DLD1 (cell line): ENCODE data around the gene MLF2.

Experiments used
- in situ Hi-C: cut with HindIII; loops from 2 replicates; pipeline ENCODE4 v1.10.0; 2017; ENCODE audit warnings: low sequenced_read_pairs

MLF2 gene

DNA sequence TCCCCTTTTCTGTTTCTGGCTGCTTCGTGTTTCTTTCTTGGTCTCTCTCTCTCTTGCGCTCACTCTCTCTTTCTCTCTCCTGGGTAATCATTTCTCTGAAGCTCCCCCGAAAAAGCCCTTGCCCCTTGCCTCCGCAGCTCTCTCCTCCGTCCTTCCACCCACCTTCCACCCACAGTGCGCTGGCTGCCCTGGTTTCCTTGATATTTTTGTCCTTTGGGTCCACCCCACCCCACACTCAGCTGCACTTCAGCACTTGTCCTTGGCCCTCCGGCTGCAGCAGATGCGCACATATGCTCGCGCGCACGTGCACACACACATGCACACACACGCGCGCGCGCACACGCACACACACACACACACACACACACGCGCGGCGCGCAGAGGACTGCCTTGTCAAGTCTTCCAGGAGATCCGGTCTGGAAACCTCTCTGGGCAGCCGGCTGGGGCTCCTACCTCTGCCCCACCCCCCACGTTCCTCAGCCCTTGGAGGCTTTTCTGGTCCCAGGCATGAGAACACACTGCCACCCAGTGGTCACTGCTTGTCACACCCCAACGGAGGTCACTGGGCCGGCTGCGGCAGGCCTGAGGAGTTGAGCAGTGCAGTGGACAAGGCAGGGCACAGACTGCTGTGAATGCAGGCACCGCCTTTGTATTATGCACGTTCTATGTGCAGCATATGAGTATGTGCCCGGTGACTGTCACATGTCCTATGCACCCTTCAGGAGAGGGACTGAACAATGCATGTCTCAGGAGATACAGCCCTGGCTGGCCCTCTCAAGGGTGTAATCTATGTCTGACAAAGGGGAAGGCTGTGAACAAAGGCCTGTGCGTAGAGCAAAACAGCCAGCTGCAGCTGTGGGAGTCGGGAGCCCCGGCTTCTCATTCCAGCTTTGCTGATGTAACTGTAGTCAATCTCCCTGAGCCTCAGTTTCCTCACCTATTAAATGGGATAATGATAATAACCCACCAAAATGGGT, 25.9 kb upstream of the MLF2 start:
- in situ Hi-C loops = no loop called here

DNA sequence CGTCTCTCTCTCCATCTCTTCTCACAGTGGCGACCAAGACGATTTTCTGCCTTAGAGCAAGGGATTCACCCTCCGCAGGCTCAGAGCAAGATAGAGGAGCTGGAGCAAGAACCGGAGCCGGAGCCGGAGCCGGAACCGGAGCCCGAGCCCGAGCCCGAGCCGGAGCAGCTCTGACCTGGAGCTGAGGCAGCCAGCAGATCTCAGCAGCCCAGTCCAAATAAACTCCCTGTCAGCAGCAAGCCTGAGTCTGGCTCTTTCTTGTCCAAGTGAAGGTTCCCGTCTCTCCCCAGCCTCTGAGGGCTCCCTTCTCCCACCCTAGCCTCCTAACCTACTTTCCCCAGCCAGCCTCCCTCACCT, 25.3 kb upstream of the MLF2 start:
- in situ Hi-C loops = no loop called here

DNA sequence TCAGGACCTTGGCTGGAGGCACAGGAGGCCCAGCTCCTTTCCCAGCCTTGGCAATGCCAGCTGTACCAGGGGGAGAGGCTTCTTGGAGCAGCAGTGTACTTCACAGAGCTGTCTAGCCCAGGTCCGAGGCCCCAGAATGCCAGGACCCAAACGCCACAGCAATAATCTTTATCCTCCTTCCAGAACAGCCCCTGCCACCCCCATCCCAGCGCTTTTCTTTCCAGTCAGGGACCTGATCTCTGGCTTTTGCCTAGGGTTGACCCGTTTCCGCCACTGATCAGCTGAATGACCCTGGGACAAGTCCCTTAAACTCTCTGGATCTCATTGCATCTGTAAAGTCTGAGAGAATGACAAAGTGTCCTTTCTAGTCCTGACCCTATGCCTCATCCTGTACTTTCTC, 24.4 kb upstream of the MLF2 start:
- in situ Hi-C loops = no loop called here

DNA sequence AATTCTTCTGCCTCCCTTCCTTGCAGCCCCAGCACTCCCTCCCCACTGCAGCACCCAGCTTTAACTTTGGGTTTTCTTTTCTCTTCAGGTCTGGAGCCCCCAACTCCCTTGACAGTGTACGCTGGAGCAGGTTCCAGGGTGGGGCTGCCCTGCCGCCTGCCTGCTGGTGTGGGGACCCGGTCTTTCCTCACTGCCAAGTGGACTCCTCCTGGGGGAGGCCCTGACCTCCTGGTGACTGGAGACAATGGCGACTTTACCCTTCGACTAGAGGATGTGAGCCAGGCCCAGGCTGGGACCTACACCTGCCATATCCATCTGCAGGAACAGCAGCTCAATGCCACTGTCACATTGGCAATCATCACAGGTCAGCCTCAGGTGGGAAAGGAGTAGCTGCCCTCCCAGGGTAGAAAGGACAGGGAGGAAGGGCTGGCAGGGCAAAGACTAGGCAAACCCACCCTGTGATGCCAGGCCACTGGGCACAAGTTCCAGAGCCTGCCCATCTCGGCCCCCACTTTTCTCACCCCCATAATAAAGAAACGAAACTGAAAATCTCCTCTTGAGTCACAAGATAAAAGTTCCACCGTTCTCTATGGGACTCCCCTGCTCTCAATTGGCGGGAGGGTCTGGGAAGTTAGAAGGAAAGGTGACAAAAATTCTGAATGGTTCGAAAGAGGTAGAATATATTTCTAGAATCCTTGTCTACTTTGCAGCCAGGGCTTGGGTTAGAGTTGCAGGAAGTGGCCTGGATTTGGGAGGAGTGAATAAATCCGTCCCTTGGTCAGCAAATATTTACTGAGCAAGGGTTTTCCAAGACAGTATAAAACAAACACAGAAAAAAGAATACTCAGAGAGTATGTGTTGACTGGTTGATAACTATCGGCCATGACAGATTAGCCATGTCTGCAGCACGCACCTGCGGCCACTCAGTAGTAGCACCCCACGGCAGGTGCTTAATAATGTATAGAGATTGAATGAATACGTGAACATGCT, 22.5 kb upstream of the MLF2 start:
- in situ Hi-C loops = no loop called here

DNA sequence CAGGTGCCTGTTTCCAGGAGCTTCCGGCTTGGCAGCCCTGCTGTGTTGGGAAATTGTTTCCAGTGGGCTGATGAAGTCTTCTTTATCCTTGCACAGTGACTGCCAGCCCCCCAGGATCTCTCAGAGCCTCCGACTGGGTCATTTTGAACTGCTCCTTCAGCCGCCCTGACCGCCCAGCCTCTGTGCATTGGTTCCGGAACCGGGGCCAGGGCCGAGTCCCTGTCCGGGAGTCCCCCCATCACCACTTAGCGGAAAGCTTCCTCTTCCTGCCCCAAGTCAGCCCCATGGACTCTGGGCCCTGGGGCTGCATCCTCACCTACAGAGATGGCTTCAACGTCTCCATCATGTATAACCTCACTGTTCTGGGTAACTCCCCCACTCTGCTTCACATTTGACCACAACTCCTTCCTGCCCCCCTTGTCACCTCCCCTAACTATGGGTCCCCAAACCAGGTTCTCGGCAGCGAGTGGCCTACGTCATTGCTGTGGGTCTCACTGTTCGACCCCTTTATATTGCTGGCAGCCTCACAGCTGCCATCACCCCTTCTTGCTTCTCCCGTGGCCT, 21.6 kb upstream of the MLF2 start:
- in situ Hi-C loops = no loop called here

DNA sequence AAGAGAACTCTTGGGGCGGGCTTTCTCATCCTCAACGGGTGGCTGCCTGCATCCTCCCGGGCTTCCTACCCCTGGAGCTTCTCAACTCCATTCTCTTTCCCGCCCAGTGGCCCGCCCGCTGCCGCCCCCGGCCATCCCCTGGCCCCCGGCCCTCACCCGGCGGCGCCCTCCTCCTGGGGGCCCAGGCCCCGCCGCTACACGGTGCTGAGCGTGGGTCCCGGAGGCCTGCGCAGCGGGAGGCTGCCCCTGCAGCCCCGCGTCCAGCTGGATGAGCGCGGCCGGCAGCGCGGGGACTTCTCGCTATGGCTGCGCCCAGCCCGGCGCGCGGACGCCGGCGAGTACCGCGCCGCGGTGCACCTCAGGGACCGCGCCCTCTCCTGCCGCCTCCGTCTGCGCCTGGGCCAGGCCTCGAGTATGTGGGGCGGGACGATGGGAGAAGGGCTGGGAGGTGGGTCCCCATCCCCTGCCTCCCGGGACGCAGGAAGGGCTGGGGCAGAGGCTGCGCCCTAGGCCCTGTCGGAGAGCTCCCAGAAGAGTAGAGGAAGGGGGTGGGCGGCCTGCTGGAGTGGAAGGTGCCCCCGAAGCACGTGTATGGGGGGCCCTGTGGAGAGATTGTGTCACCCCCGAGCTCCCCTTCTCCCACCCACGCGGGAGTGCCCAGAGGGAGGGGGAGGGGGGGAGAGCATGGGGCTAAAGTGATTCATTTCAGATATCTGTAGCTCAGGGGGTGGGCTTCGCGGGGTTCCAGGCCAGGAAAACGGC, 20.8 kb upstream of the MLF2 start:
- in situ Hi-C loops = no loop called here

DNA sequence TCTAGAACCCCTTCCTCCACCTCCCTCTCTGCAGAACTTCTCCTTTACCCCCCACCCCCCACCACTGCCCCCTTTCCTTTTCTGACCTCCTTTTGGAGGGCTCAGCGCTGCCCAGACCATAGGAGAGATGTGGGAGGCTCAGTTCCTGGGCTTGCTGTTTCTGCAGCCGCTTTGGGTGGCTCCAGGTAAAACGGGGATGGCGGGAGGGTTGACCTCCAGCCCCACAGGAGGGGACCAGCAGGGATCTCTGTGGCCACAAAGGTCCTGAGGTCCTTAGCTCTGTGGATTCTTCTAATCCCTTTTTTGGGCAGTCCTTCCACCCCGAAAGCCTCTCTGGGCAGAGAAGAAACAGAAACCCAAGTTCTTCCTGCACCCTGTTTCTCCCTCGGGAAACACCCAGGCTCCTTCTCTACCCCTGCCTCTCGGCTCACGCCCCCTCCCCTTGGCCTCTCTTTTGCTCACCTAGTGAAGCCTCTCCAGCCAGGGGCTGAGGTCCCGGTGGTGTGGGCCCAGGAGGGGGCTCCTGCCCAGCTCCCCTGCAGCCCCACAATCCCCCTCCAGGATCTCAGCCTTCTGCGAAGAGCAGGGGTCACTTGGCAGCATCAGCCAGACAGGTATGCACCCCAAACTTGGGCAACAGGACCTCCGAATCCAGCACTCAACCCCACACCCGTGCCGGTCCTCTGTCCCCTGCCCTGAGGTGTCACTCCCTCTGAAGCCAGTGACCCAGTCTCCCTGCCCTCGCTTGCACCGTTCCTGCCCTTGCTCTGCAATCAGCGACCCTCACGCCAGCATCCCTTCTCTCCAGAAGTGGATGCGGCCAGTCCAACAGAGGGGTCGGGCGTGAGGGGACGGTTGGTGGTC, 20.0 kb upstream of the MLF2 start:
- in situ Hi-C loops = no loop called here

DNA sequence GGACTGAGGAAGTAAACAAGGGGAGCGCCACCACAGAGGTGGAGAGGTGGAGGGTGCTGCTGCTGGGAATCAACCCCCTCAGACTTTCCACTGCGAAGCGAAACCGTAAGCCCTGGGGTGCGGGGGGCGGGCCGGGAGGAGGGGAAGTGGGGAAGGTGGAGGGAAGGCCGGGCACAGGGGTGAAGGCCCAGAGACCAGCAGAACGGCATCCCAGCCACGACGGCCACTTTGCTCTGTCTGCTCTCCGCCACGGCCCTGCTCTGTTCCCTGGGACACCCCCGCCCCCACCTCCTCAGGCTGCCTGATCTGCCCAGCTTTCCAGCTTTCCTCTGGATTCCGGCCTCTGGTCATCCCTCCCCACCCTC, 19.4 kb upstream of the MLF2 start, which contains the start of gene LAG3:
LAG3 (plus strand) TSS at position 190 of the 365 bp plus-strand sequence. CDS start 333 bp downstream, outside the sequence.
- in situ Hi-C loops = no loop called here

DNA sequence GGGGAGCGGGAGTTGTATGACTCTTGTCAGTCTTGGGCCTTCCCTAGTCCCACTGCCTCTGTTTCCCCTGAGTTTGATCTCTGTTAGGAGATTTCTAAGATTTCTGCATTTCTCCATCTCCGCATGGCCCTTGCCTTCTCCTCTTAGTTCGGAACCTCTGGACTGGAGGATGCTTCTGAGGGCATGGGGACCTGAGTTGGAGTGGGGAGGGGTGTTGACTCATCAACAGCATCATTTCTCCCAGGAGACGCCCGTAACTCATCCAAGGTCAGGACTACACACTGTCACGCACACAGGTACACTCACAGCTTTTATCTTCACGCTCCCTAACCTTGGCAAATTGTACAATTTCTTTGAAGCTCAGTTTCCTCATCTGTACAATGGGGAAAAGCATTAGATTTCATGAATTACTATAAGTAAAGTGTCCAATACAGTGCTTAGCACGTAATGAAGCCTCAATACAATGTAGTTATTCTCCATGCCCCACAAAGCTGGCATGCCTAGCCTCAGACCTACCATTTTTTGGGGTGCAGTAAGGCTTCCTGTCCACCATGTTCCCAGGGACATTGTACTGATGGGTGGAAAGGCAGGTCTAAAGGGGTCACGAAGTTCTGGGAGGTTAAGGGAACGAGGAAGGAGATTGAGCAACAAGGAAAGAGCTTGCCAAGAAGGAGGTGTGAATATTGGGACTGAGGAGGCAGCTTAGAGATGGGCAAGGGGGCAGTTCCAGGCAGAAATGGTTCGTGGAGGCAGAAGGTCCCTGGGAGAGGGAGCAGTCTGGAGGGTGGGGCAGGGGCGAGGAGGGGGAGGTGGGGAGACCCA, 18.8 kb upstream of the MLF2 start:
- in situ Hi-C loops = no loop called here

DNA sequence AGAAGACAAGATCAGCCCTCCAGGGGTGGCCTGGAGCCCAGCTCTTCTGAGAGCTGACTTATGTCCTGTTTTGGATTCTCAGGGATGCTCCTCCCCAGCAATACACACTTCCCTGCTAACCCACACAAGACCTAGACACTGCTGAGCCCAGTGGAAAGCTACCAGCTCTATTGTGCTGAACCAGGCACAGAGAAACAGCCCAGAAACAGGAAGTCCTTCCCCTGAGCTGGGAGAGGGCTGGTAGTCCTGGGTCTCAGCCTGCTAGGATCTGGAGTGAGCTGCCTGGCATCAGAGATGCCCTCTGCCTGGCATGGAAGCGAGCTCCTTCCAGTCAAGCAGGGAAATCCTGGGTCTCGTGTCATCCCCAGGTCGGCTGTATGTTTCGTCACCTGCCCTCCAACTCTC, 18.2 kb upstream of the MLF2 start:
- in situ Hi-C loops = no loop called here

DNA sequence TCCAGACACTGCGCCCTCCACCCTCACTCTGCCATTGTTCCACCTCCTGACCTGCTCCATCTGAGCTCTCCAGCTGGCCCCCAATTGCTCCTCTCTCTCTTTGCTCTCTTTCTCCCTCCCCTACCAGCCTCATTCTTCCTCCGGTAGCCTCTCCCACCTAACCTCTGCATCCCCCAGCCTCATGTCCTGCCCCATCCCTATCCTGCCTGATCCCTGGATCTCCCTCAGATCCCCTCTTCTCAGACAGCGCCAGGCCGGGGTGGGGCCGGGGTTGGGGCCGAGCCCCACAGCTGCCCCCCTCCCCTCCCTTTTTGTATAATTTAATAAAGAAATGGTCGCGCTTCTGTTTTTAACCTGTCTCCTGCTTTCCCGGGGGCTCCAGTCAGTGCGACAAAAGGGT, 17.7 kb upstream of the MLF2 start:
- in situ Hi-C loops = no loop called here

DNA sequence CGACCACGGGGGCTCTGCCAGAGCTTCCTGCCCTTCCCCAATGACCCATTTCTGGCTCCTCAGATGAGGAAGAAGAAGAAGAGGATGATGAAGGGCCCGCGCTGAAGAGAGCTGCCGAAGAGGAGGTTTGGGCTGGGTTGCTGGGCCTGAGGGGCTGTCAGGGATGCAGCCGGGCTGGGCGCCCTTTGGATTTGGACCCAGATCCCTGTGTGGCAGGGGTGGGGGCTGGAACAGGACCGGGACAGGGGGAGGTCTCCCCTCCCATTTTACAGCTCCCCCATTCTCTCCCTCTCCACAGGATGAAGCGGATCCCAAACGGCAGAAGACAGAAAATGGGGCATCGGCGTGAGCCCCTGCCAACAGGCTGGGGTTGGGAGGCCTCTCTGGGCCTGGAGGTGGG, 17.2 kb upstream of the MLF2 start:
- in situ Hi-C loops = no loop called here

DNA sequence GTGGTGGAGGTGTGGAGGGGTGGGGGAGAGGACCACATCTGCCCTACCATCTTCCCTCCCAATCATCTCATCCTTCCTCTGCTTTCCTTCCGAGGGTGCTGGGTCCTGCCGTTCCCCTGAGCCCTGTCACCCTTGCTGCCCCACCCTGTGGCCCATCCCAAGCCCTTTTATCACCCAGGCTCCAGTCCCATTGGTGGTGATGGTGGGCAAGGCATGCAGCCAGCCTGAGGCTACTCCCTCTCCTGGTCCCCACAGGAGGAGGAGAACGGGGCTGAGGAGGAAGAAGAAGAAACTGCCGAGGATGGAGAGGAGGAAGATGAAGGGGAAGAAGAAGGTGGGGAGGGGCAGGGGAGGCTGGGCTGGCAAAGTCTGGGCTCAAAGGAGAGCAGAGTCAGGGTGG, 16.7 kb upstream of the MLF2 start:
- in situ Hi-C loops = no loop called here

DNA sequence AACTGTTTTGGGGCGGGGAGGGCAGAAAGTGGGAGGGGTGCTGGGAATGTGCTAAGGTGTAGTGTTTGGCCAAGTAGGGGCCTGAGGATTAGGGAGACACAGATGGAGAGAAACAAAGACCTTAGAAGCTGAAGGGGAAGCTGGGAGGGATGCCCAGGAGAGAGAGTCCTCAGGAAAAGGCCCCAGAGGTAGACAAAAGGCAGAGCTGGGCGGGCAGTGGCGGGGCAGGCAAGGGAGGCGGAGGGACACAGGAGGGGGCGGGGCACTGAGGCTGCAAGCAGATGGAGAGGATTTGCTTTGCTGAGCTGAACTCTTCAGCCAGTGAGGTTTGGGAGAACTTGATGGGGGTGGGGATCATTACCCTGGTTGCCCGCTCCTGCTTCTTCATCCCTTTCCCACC, 16.0 kb upstream of the MLF2 start:
- in situ Hi-C loops = no loop called here

DNA sequence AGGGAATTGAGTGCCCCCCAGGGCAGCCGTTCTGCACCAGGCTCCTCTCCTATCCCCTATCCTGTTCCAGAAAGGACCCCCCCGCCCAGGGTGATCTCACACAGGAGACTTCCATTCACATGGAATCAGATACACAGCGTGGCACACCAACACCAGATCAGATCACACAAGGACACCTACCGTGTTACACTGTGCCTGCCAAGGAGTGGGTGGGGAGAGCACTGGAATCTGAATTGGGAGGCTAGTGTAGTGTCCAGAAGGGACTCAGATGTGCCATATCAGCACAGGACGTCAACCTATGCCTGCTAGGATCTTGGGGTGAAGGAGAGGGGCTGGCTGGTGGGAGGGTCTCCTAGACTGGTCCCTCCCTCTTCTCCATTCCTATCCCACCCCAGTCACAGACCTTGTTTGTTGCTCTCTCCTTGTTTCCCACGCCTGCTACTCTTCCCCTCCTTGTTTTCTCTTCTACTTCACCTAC, 15.5 kb upstream of the MLF2 start:
- in situ Hi-C loops = no loop called here

DNA sequence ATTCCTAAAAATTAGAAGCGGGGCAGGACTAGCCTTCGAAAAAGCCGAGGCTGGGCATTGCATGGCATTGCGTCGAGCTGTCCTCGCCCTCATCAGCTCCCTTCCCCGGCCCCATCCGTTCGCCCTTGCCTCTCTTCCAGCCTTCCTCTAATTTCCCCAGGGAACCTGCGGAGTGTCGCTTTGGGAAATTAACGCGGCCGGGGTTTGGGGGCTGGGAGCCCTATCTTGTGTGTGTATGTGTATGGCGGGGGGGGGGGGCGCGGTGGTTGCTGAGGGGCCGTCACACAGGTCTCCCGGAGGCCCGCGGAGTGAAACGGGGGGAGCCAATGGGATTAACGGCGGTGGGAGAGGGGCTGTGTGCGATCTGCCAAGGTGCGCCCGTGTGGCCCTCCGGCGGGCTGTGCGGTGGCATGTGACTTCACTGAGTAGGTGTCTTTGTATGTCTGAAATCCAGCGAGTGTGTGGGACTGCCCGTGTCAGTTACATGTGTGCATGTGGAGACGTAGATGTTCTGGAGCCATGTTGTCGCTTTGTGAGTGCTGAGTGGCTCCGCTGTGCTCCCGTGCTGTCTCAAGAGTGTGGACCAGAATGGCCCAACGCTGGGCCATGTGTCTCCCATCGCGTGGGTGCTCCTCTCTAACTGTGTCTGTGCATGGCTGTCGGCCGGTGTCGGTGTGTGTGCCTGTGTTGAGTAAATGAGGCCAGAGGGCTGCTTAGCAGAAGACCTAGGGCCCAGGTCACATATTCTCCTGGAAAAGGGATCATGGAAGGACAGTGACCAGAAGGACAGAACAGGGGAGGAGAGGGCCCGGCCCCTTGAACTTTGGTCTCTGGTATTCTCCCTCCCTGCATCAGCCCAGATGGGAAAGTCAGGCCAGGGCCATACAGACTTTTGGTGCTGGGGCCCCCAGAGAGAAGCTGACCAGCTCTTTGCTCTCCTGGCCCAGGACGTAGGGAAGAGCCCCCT, 14.7 kb upstream of the MLF2 start:
- in situ Hi-C loops = no loop called here

DNA sequence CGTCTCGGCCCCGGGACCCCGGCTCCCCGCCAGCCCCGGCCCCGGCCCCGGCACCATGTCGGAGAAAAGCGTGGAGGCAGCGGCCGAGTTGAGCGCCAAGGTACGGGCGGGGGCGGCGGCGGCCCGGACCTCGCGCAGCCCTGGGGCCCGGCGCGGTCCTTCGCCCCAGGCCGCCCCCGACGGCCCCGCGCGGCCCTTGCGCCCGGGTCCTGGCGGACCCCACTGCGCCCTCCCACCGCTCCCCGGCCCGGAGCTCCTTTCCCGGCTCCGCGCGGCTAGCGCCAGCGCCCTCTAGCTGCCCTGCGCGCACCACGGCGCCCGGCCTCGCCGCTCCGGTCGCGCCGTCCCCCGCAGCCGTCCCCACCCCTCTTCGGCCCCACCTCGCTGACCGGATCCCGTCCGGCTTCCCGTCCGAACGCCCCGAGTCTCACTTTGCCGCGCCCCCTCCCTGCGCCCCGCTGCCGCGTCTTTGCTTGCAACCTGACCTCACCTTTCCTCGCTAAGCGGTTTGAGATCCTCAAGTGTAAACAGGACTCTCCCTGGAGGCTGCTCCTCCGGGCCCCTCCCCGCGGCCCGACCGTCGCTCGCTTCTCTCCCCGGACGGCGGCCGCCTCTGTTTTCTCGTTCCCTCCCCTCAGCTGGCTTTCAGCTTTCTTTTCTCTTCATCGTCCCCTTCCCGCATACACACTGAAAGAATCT, 13.9 kb upstream of the MLF2 start:
- in situ Hi-C loops = no loop called here
